Measurements from ENCODE around the gene ADARB2.

Gene ADARB2

GRCh38 chr10:1661416-1661815 is 75.9 kb downstream of the ADARB2 start:
- no peak for DNase-seq

- no peak for DNase-seq
These were observed 76.5 kb downstream of the ADARB2 start for GRCh38 chr10:1660815-1661214.

- DNase-seq, result no peak
These were observed 76.9 kb downstream of the ADARB2 start for GRCh38 chr10:1660386-1660785.

- DNase-seq, result no peak
These were observed 78.0 kb downstream of the ADARB2 start for GRCh38 chr10:1659221-1659791.

GRCh38 chr10:1658658-1659057 is 78.7 kb downstream of the ADARB2 start:
- no peak for DNase-seq

- no peak for DNase-seq
These were observed 79.8 kb downstream of the ADARB2 start for GRCh38 chr10:1657479-1657878.

- DNase-seq, result no peak
These were observed 82.0 kb downstream of the ADARB2 start for GRCh38 chr10:1655367-1655766.

- no peak for DNase-seq
These were observed 82.4 kb downstream of the ADARB2 start for GRCh38 chr10:1654811-1655356.

- DNase-seq, result no peak
These were observed 83.1 kb downstream of the ADARB2 start for GRCh38 chr10:1654247-1654646.

- no peak for DNase-seq
These were observed 84.0 kb downstream of the ADARB2 start for GRCh38 chr10:1653321-1653720.

GRCh38 chr10:1652151-1652550 is 85.2 kb downstream of the ADARB2 start:
- DNase-seq, result no peak

GRCh38 chr10:1651270-1651966 is 85.9 kb downstream of the ADARB2 start:
- DNase-seq, result no peak

GRCh38 chr10:1650542-1651269 is 86.6 kb downstream of the ADARB2 start:
- no peak for DNase-seq

- DNase-seq, result no peak
These were observed 88.7 kb downstream of the ADARB2 start for GRCh38 chr10:1648648-1649047.

- no peak for DNase-seq
These were observed 91.0 kb downstream of the ADARB2 start for GRCh38 chr10:1646332-1646731.

GRCh38 chr10:1645896-1646295 is 91.4 kb downstream of the ADARB2 start:
- no peak for DNase-seq

- DNase-seq, result no peak
These were observed 93.1 kb downstream of the ADARB2 start for GRCh38 chr10:1644191-1644711.

- DNase-seq, result no peak
These were observed 93.5 kb downstream of the ADARB2 start for GRCh38 chr10:1643908-1644179.

GRCh38 chr10:1643161-1643907 is 94.0 kb downstream of the ADARB2 start:
- no peak for DNase-seq

GRCh38 chr10:1642600-1643160 is 94.6 kb downstream of the ADARB2 start:
- DNase-seq, result no peak

GRCh38 chr10:1641402-1641801 is 95.9 kb downstream of the ADARB2 start:
- DNase-seq, result no peak

GRCh38 chr10:1638889-1639419 is 98.4 kb downstream of the ADARB2 start:
- DNase-seq, result no peak

GRCh38 chr10:1635340-1635739 is 102.0 kb downstream of the ADARB2 start:
- DNase-seq, result no peak

Data from CD4-positive, alpha-beta T cell treated with Interleukin-12 subunit alpha and Interleukin-12 subunit beta, for 1 hour (primary cell).